Head of caudate nucleus (tissue), 42 donors: Measurements from ENCODE around the gene OR2B6.

Experiments used
- DNase-seq, 42 donors: peaks; one replicate each; pipeline versions ENCODE4 v3.0.0 to v3.0.0-alpha.2; 2020 to 2021; ENCODE audit warnings: mixed read lengths in 7 of 42
- intact Hi-C: fragments of 100-400 bp; cut with DNase I; formaldehyde crosslinking; loops from one replicate; pipeline ENCODE4 v1.15.0; 2022

The OR2B6 gene

GRCh38 chr6:27986928-27987725 is 30.1 kb downstream of the OR2B6 start:
- DNase-seq: no peak
- intact Hi-C loops: no loop called here

GRCh38 chr6:27994616-27995015 is 37.6 kb downstream of the OR2B6 start:
- intact Hi-C loops: no loop called here
- no peak for DNase-seq

- intact Hi-C loops: no loop called here
- no peak for DNase-seq
These were observed 43.5 kb downstream of the OR2B6 start for GRCh38 chr6:28000351-28001045.

- DNase-seq: no peak
- intact Hi-C loops: no loop called here
These were observed 44.3 kb downstream of the OR2B6 start for GRCh38 chr6:28001351-28001750.

GRCh38 chr6:28001751-28002150 is 44.7 kb downstream of the OR2B6 start:
- intact Hi-C loops: no loop called here
- no peak for DNase-seq

GRCh38 chr6:28002161-28002560 is 45.1 kb downstream of the OR2B6 start:
- no peak for DNase-seq
- intact Hi-C loops: no loop called here

- no peak for DNase-seq
- intact Hi-C loops: no loop called here
These were observed 46.0 kb downstream of the OR2B6 start for GRCh38 chr6:28003059-28003458.

- DNase-seq: no peak
- intact Hi-C loops: no loop called here
These were observed 46.6 kb downstream of the OR2B6 start for GRCh38 chr6:28003661-28004060.

GRCh38 chr6:28004350-28005151 is 47.5 kb downstream of the OR2B6 start:
- intact Hi-C loops: no loop called here
- no peak for DNase-seq

GRCh38 chr6:28005152-28005890 is 48.3 kb downstream of the OR2B6 start:
- no peak for DNase-seq
- intact Hi-C loops: no loop called here

- intact Hi-C loops: no loop called here
- no peak for DNase-seq
These were observed 48.9 kb downstream of the OR2B6 start for GRCh38 chr6:28005975-28006374.
